GM21619 (cell line): Measurements from ENCODE around the gene DDX5.
A peak's percentile ranks its signal among the peaks of the same experiment; 100 is the strongest.
"Not testable (repeated sequence)": the region's sequence is repeated elsewhere in the genome, so short reads cannot be mapped to it uniquely, and the experiment has no call there.

ENCODE experiments used
- ATAC-seq: cut with Tn5 transposase; IDR thresholded peaks from one replicate; pipeline ENCODE4 v1.9.1; 2021; ENCODE audit not compliant: unreplicated experiment

The DDX5 gene

DNA sequence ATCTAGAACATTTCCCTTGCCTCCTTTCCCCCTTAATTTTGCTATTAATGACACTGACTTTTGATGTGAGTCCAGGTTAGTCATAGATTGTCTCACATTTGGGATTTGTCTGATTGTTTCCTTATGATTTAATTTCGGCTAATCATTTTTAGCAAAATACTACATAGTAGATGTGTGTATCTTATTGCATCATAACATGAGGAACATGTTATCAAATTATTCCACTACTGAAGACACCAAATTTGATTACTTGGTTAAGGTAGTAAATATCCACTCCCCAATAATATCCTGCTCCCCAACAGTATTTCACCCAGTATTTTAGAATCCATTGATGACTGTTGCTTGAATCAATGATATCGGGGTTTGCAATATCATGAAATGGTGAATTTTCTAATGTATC lies 12.0 kb downstream of the DDX5 start:
- no peak for ATAC-seq

- no peak for ATAC-seq
These were observed 13.5 kb downstream of the DDX5 start for GRCh38 chr17:64492481-64493109.

GRCh38 chr17:64491994-64492393 lies 14.1 kb downstream of the DDX5 start:
- ATAC-seq, result no peak

GRCh38 chr17:64491034-64491860 lies 14.8 kb downstream of the DDX5 start:
- no peak for ATAC-seq

DNA sequence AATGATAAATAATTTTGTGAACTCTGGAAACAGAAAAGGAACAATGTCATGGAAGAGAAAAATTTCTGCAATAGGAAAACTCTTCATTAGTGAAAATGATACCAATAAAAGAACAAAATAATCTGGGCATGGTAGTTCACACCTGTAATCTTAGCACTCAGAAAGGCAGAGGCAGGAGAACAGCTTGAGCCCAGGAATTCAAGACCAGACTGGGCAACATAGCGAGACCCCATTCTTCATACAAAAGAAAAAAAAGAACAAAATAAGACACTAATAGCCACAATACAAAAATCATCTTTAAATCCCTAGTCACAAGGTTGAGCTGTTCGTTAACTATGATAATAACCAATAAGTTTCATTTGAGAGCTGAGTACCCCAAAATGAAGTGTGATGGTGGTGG lies 17.8 kb downstream of the DDX5 start:
- no peak for ATAC-seq

DNA sequence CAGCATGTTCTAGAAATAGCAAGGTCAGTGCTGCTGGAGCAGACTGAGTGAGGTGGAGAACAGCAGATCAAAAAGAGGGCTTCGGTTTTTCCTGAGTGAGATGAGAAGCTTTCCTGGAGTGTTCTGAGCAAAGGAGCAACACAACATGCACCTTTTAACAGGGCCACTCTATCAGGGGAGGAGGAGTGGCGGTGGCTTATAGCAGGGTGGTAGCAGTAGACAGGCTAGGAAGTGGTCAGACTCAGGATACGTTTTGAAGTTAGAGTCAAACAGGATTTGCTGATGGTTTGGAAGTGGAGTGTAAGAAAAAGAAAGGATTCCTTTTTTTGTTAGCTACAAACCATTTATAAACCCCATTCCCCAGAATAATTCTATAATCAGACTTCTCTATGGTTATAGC lies 21.7 kb downstream of the DDX5 start:
- no peak for ATAC-seq

GRCh38 chr17:64480951-64481350 lies 25.1 kb downstream of the DDX5 start:
- ATAC-seq, result no peak

DNA sequence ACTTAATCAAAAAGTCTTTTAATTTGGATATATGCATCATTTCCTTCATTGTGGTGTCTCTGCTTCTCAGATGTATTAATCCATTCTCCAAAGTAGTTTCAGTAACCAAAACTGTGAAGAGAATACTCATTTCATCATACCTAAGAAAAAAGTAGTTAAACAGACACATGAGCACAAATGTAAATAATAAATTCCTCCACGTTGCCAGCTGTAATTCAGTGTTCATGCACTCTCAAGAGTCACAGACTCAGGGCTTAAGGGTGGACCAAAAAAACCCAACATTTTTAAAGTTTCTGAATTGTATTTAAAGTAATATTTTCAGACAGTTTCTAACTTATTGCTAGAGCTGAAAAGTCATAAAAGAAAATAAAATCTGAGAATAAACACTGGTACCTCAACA lies 28.2 kb downstream of the DDX5 start:
- no peak for ATAC-seq

GRCh38 chr17:64472564-64472963 lies 33.5 kb downstream of the DDX5 start:
- no peak for ATAC-seq

DNA sequence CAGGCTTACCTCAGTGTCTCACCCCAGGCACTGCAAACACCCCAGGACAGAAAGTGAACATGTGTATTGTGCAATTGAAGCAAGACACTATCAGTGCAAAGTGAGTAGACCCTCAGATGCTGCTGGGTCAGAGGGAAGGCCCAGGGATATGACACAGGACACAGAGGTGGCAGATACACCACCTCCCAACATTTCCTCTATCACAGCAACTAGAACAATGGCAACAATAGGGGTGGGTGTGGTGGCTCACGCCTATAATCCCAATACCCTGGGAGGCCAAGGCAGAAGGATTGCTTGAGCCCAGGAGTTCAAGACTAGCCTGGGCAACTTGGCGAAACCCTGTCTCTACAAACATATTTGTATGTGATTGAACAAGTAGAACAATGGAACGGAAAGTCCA lies 34.6 kb downstream of the DDX5 start:
- ATAC-seq, result no peak

DNA sequence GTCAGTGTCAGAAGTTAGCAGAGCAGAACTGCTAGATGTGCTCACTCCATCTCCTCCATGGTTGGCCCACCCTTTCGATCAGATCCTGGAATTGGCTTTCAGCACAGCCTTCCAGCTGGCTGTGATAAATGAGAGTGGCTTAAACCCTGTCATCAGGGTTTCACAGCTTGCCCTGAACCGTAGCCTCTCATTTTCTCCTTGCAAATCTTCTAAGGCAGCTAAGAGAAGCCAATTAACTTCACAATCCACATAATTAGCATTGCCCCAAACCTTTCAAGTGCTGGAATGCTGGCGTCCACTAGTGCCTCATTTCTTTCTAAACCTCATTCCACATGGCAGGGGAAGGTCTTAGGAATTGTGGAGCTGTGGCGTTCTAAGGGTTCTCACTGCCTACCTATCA lies 35.5 kb downstream of the DDX5 start:
- ATAC-seq, result no peak

- not testable (repeated sequence) for ATAC-seq
These were observed 39.3 kb downstream of the DDX5 start for GRCh38 chr17:64466834-64467233.

GRCh38 chr17:64466019-64466735 lies 39.9 kb downstream of the DDX5 start:
- no peak for ATAC-seq

- no peak for ATAC-seq
These were observed 44.3 kb downstream of the DDX5 start for GRCh38 chr17:64461788-64462187.

GRCh38 chr17:64460955-64461354 lies 45.1 kb downstream of the DDX5 start:
- ATAC-seq, result no peak

- ATAC-seq, result not testable (repeated sequence)
These were observed 46.3 kb downstream of the DDX5 start for GRCh38 chr17:64459818-64460217.

- ATAC-seq, result no peak
These were observed 46.8 kb downstream of the DDX5 start for GRCh38 chr17:64459284-64459747.

DNA sequence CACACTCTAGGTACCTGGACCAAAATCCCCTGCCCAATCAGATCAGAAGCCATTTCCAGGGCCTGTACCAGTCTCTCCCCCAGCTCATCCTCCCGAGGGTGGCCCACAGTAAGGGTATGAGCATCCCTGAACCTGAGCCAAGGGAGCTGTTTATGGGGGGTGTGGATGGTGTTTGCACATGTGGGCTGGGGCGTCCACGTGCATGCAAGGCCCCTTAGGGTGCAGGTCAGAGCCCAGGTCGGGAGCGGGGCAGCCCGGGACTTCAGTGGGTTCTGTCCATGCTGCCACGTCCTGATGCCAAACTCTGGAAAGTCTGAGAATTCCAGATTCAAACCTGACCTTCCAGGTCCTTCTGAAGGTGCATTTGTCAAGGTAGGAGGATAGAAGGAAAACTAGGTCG lies 47.3 kb downstream of the DDX5 start:
- ATAC-seq, result no peak

DNA sequence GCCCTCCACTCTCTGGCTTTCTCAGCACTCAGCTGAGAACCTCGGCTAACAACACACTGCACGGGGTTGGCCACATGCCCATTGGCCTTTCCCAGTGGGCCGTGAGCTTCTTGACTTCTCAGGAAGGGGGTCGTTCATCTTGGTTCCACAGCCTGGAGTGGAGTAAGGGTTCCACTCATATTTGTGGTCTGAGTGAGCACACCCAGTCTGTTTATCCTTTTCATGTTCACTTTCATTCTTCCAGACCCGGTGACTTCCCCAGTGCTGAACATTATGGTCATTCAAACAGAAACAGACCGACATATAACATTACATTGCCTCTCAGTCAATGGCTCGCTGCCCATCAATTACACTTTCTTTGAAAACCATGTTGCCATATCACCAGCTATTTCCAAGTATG lies 48.9 kb downstream of the DDX5 start:
- ATAC-seq, result no peak

DNA sequence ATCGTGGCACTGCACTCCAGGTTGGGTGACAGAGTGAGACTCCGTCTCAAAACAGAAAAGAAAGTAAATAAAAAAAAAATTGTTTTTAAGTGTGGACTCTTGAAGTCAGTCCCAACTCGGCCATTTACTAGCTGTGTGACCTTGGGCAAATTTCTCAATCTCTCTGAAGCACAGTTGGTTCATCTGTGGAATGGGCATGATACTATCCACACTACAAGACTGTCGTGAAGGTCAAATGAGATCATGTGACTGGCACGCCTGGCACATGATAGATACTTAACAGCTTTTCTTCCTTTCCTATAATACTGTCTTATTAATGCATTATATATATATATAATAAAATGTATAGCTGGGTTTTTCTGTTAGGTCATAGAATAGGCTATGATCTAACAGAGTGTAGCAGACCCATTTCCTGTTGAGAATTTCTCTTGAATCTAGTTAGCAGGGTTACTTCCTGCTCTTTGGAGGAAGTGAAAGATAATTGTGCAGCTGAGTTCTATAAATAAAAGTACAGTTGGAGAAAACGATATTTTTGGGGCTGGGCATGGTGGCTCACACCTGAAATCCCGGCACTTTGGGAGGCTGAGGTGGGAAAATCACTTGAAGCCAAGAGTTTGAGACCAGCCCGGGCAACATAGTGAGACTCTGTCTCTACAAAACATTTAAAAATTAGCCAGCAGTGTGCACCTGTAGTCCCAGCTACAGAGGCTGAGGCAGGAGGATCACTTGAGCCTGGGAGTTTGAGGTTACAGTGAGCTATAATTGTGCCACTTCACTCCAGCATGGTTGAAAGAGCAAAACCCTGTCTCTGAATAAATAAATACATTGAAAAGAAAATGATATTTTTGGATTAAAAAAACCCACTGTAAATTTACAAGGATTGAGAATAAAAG lies 49.9 kb downstream of the DDX5 start:
- ATAC-seq, result peak; percentile 53

DNA sequence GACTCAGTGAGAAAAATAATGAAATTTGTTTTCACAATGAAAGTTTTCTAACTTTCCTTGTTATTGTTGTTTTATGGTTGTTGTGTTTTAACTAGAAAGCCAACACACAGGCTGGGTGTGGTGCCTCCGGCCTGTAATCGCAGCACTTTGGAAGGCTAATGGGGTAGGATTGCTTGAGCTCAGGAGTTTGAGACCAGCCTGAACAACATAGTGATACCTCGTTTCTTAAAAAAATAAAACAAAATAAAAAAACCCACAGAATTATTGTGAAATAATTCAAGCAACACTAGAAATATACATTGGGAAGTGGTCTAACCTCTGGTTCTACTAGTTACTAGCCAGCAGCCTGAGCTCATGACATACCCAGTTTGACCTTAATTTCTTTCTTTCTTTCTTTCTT lies 56.5 kb downstream of the DDX5 start:
- ATAC-seq, result no peak
